Measurements from ENCODE around the gene LNX1.

Gene LNX1

GRCh38 chr4:53571936-53572599 is 19.2 kb downstream of the LNX1 start:
- no peak for DNase-seq

- no peak for DNase-seq
Measured at GRCh38 chr4:53563824-53564223, 27.5 kb downstream of the LNX1 start.

GRCh38 chr4:53562409-53562808 is 28.9 kb downstream of the LNX1 start:
- DNase-seq, result no peak

DNA sequence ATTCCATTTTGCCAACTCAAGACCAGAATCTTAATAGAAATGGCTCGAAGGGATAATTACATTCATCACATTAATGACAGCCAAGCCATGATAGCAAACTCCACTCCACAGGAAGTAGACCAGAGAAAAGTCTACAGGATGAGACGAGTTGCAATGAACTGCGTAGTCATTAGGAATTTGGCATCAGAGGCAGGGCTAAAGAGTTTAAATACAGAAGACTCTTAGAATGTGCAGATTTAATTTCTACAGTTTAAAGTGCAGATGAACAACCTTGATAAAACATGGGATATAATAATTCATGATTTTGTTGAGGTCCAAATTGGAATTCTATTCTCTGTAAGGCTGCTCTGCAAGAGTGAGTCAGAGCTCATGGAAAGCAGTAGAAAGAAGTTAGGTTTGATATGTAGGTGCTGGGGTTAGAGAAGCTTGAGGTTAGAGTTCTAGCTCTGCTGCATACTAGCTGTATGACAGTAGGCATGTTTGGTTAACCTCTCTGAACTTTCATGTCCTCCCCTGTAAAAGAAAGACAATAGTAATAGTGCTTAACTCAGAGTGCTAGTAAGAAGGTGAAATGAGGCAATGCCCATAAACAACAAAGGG is 32.2 kb downstream of the LNX1 start:
- DNase-seq, result no peak

DNA sequence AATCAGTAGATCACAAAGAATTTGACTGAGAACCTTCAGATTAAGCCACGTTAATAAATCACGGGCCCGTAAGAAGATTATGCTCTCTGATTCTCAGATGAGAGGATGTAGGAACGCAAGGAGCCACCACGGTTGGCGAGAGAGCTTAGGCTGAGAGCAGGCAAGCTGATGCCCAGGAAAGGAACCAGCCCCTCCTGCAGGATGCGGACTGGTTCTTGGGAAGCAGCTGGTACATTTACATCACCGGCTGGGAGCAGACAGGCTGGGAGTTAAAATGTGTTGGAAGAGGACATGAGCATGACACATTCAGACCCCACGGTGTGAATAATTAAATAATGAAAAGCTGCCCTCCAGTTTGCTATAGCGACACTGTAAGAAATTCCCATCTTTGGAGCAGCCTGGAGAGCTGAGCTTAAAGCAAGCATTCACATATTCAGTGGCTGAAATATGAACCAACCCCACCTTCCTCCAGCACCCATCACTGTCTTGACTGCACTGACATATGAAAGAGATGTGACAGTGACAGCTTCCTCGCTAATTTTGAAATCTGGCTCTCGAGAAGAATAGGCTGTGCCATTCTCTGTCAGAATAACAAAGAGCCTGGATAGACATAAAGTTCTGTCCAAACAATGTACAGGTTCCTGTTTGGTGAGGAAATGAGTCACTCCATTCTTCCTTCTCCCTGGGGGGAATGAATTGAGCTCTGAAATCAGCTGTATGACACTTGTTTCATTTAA is 33.1 kb downstream of the LNX1 start:
- peak; percentile 39 for DNase-seq

DNA sequence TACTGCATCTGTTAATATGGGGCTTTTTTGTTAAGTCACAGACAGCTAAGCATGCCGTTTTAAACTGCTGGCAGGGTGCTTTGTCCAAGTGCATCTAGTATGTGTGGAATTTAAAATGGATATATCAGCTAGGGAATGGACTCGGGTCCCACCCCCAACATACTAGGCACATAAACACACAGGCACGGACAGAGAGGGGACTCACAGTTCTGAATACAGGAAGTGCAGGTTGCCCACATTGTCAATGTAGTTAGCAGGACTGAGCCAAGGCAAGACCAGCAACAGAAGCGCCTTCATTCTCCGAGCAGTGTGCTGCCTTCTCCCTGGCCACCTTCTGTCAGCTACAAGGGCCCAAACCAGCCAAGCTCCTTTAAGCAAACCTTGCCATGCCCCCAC is 33.6 kb downstream of the LNX1 start:
- DNase-seq, result no peak

- no peak for DNase-seq
Measured at GRCh38 chr4:53556651-53557050, 34.6 kb downstream of the LNX1 start.

- DNase-seq, result no peak
Measured at GRCh38 chr4:53553486-53554210, 37.6 kb downstream of the LNX1 start.

DNA sequence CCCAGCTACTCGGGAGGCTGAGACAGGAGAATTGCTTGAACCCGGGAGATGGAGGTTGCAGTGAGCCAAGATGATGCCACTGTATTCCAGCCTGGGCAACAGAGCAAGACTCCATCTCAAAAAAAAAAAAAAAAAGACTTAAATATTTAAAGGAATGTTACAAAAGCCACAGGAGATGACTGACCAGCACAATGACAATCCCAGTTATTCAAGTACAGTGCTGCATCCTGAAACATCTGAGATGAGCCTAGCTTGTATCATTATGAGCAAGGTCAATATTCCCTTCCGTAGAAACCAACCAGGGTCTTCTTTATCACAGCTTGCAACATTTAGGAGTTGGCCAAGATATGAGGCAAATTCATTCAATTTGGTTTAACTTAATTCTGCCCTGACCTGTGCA is 38.6 kb downstream of the LNX1 start:
- DNase-seq, result no peak

GRCh38 chr4:53551958-53552357 is 39.3 kb downstream of the LNX1 start:
- DNase-seq, result no peak

DNA sequence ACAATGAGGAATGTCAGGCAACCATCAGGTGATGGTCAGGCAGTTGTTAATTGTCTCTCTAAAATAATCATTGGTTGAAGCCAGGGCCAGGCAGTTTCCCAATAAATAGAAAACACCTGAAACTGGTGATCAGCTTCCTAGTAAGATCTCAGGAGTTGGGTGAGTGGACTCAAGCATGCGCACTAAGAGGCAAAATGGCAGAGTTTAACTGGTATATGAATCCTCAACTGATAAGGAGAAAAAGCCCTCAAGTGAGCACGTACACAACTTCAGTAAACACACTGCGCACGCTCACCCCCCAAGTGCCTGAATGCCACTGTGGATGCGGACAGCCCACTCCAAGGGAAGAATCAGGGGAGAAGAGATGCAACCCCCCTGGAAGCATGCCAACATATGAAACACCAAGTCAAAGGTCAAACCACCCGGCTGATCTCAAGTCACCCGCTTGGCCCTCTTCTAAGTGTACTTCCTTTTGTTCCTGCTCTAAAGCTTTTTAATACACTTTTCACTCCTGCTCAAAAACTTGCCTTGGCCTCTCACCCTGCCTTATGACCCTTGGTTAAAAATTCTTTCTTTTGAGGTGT is 39.9 kb downstream of the LNX1 start:
- DNase-seq, result no peak

GRCh38 chr4:53548662-53549061 is 42.6 kb downstream of the LNX1 start:
- DNase-seq, result no peak

DNA sequence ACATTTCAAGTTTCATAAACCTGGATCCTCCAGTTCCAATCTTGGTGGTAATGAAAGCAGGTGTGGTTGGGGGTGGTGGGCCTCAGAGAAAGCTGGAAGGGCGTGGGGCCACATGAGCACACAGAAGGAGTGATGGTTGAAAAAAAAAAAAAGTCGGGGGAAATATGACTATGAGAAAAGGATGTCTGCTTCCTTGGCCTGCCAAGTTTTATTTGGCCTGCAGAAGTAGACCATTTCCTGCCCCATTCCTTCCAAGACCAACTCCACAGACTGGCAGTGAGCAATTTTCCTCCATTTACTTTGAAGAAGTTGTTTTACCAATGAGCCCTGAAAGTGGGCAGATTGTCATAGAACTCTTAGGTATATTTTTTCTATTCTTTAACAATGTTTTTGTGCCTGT is 43.3 kb downstream of the LNX1 start:
- DNase-seq, result no peak

DNA sequence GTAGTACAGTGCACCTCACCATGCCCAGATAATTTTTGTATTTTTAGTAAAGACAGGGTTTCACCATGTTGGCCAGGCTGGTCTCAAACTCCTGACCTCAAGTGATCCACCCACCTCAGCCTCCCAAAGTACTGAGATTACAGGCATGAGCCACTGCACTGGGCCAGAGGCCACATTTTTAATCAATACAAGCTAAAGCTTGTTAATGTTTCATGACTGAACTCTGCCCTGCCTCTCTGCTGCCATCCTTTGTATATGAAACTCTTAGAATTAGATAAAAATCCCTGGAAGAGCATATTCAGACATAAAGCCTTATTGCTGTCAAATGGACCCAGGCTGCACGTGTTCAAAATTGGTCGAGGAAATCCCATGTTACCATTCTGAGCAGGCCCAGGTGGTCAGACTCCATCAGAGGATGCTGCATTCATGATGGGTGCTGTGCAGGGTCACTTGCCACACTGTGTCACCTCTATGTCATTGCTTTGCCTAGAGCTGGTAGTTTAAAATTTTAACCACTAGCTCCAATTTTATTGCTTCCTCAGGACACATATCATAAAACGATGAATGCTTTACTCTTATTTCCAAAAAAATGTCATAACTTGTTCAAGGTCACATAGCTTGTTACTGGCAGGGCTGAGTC is 45.2 kb downstream of the LNX1 start:
- DNase-seq, result no peak

GRCh38 chr4:53545273-53545672 is 46.0 kb downstream of the LNX1 start:
- no peak for DNase-seq

DNA sequence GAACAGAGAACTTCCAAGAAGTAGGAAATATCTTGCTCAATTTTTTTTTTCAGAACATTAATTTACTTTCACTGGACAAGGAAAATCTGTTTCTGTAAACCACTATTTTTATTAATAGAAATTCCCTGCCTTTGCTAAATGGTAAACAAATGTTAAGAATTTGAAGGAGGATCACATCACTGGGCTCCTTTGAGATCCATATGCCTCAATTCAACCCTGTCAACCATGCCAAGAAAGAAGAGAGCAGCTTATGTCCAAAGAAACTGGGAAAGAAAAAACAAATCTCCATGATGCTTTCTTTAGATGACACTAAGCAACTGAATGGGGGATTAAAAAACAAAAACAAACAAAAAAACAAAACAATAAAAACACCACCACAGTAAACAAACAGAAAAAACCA is 47.7 kb downstream of the LNX1 start:
- DNase-seq, result no peak

- DNase-seq, result no peak
Measured at GRCh38 chr4:53541577-53542206, 49.6 kb downstream of the LNX1 start.

DNA sequence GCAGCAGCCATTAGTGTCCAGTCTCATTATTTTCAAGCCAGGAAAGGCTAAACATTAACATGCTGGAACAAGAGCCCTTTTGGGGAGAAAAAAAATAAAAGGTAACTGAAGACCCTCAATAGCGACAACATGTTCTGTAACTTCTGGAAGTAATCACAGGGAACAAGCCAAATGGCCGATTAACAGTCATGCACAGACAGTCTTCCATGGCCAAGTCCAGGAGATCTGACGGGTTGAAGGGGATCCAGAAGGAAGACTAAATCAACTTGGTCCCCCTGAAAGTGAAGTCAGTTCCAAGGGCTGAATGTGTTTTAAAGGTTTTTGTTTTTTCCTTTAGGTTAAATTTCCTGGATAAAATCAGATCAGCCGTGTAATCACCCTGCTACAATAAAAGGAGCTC is 52.5 kb downstream of the LNX1 start:
- DNase-seq, result no peak

GRCh38 chr4:53537606-53538005 is 53.7 kb downstream of the LNX1 start:
- no peak for DNase-seq

DNA sequence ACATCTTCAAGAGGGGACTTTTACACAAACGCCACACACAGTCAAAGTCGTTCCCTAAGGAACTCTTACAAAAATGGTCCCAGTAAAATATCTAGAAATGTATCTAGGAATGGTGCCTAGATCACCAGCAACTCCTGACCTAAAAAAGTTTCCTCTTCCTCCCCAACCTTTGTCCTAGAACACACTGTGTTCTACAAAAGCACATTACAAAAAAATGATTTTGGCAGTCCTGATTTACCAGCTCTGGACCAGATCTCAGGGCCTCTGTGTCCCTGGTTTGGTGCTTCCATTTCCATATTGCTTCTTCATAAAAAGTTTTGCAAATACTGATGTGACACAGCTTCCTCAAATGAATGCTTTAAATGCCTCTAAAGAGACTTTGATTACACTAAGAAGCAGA is 55.0 kb downstream of the LNX1 start:
- DNase-seq, result no peak

- no peak for DNase-seq
Measured at GRCh38 chr4:53535567-53535966, 55.7 kb downstream of the LNX1 start.

DNA sequence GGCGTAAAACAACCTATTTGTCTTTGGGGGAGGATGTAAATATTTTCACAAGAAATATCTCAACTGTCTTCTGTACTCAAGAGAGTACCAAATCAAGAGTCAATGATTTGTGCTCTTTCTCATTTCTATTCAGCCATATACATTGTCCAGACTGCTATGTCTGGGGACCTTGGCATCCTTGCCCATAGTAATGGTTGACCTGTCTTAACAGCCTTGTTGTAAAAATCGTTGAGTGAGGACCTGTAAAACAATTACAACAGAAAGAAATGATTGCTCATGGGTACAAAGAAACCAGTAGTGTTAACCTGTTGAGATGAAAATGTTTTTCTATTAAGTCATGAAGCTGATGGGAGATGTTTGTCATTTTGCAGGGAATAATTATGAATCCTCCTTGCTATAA is 56.6 kb downstream of the LNX1 start:
- no peak for DNase-seq
